Prostate gland (tissue), 2 donors: ENCODE data around the gene ZBTB7C. TPM values are rescaled to one million over a fixed set of nuclear protein-coding genes. Genes with fewer than 3 reads are reported as not detected.
A peak's percentile ranks its signal among the peaks of the same experiment; 100 is the strongest.

Experiments used
- DNase-seq: peaks from one replicate; pipeline ENCODE4 v3.0.0-alpha.2; 2019; ENCODE audit warnings: low spot score
- H3K27ac ChIP-seq, 2 donors: fragments of 200-600 bp; sonication (generic); 2 replicates each; pipeline ENCODE4 v1.5.1; 2017 to 2019
- H3K27me3 ChIP-seq: fragments of 200-600 bp; sonication (generic); replicated peaks from 2 replicates; pipeline ENCODE4 v1.5.1; 2019; ENCODE audit not compliant: insufficient read depth
- H3K36me3 ChIP-seq, 2 donors: fragments of 200-600 bp; sonication (generic); 1 replicate in 1 of 2; 2 replicates in 1 of 2; pipeline versions ENCODE4 v1.5.1 to v1.8.1; 2017 to 2019
- H3K4me1 ChIP-seq: fragments of 200-600 bp; sonication (generic); replicated peaks from 2 replicates; pipeline ENCODE4 v1.5.1; 2019
- H3K4me3 ChIP-seq, 2 donors: fragments of 200-600 bp; sonication (generic); 2 replicates each; pipeline ENCODE4 v1.5.1; 2017 to 2019
- H3K9me3 ChIP-seq: fragments of 200-600 bp; sonication (generic); 2 replicates; pipeline ENCODE4 v1.5.1; 2017
- POLR2A ChIP-seq: fragments of 450-650 bp; IDR thresholded peaks from one replicate; pipeline ENCODE4 v1.6.1; 2016; ENCODE audit warnings: antibody characterized with exemption, mild to moderate bottlenecking
- POLR2AphosphoS5 ChIP-seq: sonication (generic); formaldehyde crosslinking; IDR thresholded peaks from one replicate; pipeline ENCODE4 v1.6.1; 2017; ENCODE audit warnings: antibody characterized with exemption
- WGBS: methylation state at CpG from one replicate; pipeline ENCODE4 v1.1.5; 2018; 5-methylcytosine and 5-hydroxymethylcytosine counted together
- intact Hi-C: fragments of 100-400 bp; cut with DNase I; formaldehyde crosslinking; loops from one replicate; pipeline ENCODE4 v1.14.2; 2022
- total RNA-seq, 2 donors: library from RNA; depleted of rRNA; stranded (reverse); fragments of >200 nt; gene quantifications; one replicate each; pipeline ENCODE4 v1.1.0, GENCODE V29; 2016
- TF ChIP-seq, protein P1 (sequence below), 4 experiments: fragments of 200-600 bp in 2 of 4; fragments of 450-650 bp in 2 of 4; sonication (generic) in 2 of 4; IDR thresholded peaks; 1 replicate in 3 of 4; 2 replicates in 1 of 4; pipeline ENCODE4 v1.5.1; 2016 to 2019; ENCODE audit warnings: antibody characterized with exemption in 4 of 4, mild to moderate bottlenecking in 2 of 4, moderate library complexity in 2 of 4

Gene ZBTB7C
- total RNA-seq, 2 donors from 2014 or later: 14.7 to 48.9 TPM

DNA sequence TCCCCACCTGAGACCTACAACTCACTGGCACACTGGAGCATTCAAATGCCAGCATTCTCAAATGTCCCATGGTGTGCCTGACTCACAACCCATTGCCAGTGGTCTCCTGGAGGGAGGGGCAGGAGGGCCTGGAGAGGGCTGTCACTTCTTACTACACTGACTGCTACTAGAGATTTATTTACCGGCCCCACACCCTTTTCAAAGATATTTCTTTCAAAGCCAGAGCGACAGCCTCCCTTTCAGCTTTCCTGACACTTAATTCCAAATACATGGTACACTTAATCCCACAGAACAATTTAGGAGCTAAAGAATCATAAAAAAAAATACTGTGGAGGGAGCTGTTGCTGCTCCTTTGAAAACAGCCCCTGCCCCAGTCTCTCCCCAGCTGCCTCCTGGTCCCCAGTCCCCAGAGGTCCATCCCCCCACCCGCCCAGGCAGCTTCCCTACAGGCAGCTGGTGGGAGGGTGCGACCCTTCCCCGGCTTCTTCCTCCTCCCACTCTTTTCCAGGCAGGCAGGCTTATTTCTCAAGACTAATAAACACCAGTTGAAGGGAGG lies 349.6 kb downstream of the ZBTB7C start:
- whole genome bisulfite sequencing: 22% methylated on average over 5 of the region's 5 CpGs
- peak overlapping the region in 1 of 2 donors; percentile 16 for H3K27ac ChIP-seq
- H3K4me3 ChIP-seq: no peak overlapping the region
- TF ChIP-seq POLR2AphosphoS5: no peak
- TF ChIP-seq, protein P1, sequence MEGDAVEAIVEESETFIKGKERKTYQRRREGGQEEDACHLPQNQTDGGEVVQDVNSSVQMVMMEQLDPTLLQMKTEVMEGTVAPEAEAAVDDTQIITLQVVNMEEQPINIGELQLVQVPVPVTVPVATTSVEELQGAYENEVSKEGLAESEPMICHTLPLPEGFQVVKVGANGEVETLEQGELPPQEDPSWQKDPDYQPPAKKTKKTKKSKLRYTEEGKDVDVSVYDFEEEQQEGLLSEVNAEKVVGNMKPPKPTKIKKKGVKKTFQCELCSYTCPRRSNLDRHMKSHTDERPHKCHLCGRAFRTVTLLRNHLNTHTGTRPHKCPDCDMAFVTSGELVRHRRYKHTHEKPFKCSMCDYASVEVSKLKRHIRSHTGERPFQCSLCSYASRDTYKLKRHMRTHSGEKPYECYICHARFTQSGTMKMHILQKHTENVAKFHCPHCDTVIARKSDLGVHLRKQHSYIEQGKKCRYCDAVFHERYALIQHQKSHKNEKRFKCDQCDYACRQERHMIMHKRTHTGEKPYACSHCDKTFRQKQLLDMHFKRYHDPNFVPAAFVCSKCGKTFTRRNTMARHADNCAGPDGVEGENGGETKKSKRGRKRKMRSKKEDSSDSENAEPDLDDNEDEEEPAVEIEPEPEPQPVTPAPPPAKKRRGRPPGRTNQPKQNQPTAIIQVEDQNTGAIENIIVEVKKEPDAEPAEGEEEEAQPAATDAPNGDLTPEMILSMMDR (IDR thresholded peaks at IDR 0.05): no peak
- TF ChIP-seq POLR2A: no peak
- intact Hi-C loops: no loop called here
- DNase-seq: no peak
- no peaks in the 10 kb centered on the region for H3K27me3 ChIP-seq
- no peaks in the 10 kb centered on the region for H3K4me1 ChIP-seq
- H3K9me3 ChIP-seq: no peaks in the 10 kb centered on the region
- H3K36me3 ChIP-seq: no peaks in the 10 kb centered on the region

DNA sequence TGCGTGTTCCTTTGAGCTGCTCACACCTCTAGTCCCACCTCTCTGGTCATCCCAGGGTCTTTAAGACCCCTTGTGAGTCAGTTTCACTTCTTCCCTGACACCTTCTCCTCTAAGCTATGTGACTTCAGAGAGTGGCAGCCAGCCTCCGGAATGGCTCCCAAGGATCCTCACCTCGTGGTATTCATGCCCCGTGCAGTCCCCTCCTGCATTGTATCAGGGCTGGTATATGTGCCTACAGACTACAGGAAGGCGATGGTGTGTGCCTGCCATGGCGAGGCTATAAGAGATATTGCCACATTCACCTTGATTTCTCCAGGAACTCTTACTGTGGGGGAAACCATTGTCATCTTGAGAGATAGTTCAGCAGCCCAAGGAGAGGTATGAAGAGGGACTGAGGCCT lies 350.7 kb downstream of the ZBTB7C start:
- TF ChIP-seq POLR2AphosphoS5 (no peak), POLR2A (no peak)
- TF ChIP-seq, protein P1 (IDR thresholded peaks at IDR 0.05): no peak
- intact Hi-C loops: no loop called here
- Histone ChIP-seq H3K9me3 (no peaks in the 10 kb centered on the region), H3K27ac (no peak overlapping the region), H3K36me3 (no peaks in the 10 kb centered on the region), H3K27me3 (no peaks in the 10 kb centered on the region), H3K4me3 (no peak overlapping the region), H3K4me1 (no peaks in the 10 kb centered on the region)
- DNase-seq: no peak
- 88% methylated on average over 6 of the region's 6 CpGs for WGBS

DNA sequence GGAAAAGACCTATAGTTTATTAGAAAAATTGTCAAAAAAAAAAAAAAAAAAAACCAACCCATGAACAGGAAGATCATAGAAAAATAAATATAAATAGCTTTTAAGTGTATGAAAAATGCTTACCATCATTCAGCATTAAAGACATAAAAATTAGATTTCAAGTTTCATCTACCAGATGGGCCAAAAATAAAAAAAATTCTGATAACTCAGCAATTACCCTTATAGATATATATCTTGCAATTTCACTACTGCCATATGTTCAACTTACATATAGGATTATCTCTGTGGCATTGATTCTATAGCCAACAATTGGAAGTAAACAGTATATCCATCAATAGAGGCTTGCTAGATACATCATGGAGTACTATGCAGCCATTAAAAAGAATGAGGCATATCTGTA lies 352.2 kb downstream of the ZBTB7C start:
- Histone ChIP-seq H3K27ac (no peak overlapping the region), H3K36me3 (no peaks in the 10 kb centered on the region), H3K4me3 (no peak overlapping the region), H3K27me3 (no peaks in the 10 kb centered on the region), H3K9me3 (no peaks in the 10 kb centered on the region), H3K4me1 (no peaks in the 10 kb centered on the region)
- TF ChIP-seq, protein P1 (IDR thresholded peaks at IDR 0.05): no peak
- TF ChIP-seq POLR2AphosphoS5 (no peak), POLR2A (no peak)
- intact Hi-C loops: no loop called here
- no peak for DNase-seq

DNA sequence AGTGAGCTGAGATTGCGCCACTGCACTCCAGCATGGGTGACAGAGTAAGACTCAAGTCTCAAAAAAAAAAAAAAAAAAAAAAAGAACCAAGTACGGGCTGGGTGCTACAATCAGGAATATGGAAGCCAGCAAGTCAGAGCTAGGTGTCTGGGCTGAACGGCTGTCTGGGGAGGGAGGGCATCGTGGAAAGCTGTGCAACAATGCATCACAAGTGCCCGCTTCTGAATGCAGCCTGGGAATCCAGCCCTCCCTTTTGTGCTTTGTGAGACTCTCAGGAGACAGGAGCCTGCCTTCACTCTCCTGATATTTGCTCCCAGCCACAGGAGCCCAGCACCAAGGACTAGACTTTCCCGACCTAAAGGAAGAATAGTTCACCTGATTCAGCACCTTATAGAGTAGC lies 353.8 kb downstream of the ZBTB7C start:
- WGBS: 80% methylated on average over 6 of the region's 6 CpGs
- H3K4me1 ChIP-seq: no peaks in the 10 kb centered on the region
- DNase-seq: no peak
- no peak for TF ChIP-seq POLR2AphosphoS5
- no peak for TF ChIP-seq POLR2A
- TF ChIP-seq, protein P1 (IDR thresholded peaks at IDR 0.05): no peak
- H3K36me3 ChIP-seq: no peaks in the 10 kb centered on the region
- no peak overlapping the region for H3K4me3 ChIP-seq
- no peaks in the 10 kb centered on the region for H3K27me3 ChIP-seq
- no peaks in the 10 kb centered on the region for H3K9me3 ChIP-seq
- intact Hi-C loops: no loop called here
- H3K27ac ChIP-seq: no peak overlapping the region
